Measurements from ENCODE around the gene EIF2A. TPM values are rescaled to one million over a fixed set of nuclear protein-coding genes. Genes with fewer than 3 reads are reported as not detected.

EIF2A gene
- total and polyA plus RNA-seq, 9 of the 15 experiments (the other 6 are each of a cell fraction or from before 2014, with no cell fraction given) = 106 to 192 (median 168) TPM

GRCh38 chr3:150545419-150546225, 965 bp upstream of the EIF2A start:
- H3K79me2 ChIP-seq (ENCODE audit: control insufficient read depth, insufficient read depth, low read length) = peaks cover 77% of the 10 kb centered on the region
- peak overlapping the region; percentile 75 for H2AFZ ChIP-seq (ENCODE audit: low read depth, low read length)
- no peaks in the 10 kb centered on the region for H3K9me1 ChIP-seq (ENCODE audit: control insufficient read depth, insufficient read depth, low read length)
- H3K9me3 ChIP-seq (replicated peaks; ENCODE audit: control insufficient read depth, insufficient read depth, low read depth, low read length) = no peaks in the 10 kb centered on the region
- H3K4me1 ChIP-seq (replicated peaks in 1 of 2; ENCODE audit: control insufficient read depth in 2 of 2, insufficient read depth in 2 of 2, low read length in 2 of 2) = peaks cover 4% of the 10 kb centered on the region in 2 experiments; a peak in 2 of 5 replicates
- ATAC-seq (peak; percentile 58), FAIRE-seq (no peak), DNase-seq (ENCODE audit: extremely low read depth in 1 of 4, low spot score in 3 of 4) (peak in 3 of 4 experiments; percentile 14 to 27 (median 24))
- in situ Hi-C loops (cut with MboI) (loop anchor here (25.0 kb wide), 1 partner anchor 317 kb away; no protein-coding TSS in a partner anchor), intact Hi-C loops (cut with micrococcal nuclease) (loop anchor here (1.0 kb wide), 2 partner anchors 32 to 55 kb away; no protein-coding TSS in a partner anchor)
- peaks cover 66% of the 10 kb centered on the region for H3K36me3 ChIP-seq (ENCODE audit: control insufficient read depth, insufficient read depth, low read length)
- POLR2A ChIA-PET = interaction anchor here (0.6 to 1.8 kb wide), 20 partner anchors 8 to 1085 kb away, joined by 3 to 10 read pairs (median 3); partner anchors contain the start of gene TSC22D2
- peak overlapping the region; percentile 95 for H3K27ac ChIP-seq (ENCODE audit: extremely low read depth, low read depth, low read length)
- no TSS peak for BruUV-seq (replicated peaks)
- peak overlapping the region; percentile 93 for H3K4me3 ChIP-seq
- peak overlapping the region; percentile 94 to 99 for H3K9ac ChIP-seq (ENCODE audit: insufficient read depth in 1 of 2, low read depth in 2 of 2, low read length in 2 of 2)
- H3K27me3 ChIP-seq (ENCODE audit: control insufficient read depth in 2 of 2, insufficient read depth in 2 of 2, low read length in 2 of 2) = no peaks in the 10 kb centered on the region
- peak overlapping the region; percentile 90 for H3K4me2 ChIP-seq (ENCODE audit: insufficient read depth, low read length)
- WGBS (ENCODE audit: insufficient coverage, low coverage, missing lambda C conversion rate) = 2% methylated on average over 48 of the region's 54 CpGs
- CTCF ChIA-PET (ENCODE audit: low intra/inter-chr PET ratio) = no interaction called here
- H4K20me1 ChIP-seq (replicated peaks; ENCODE audit: control insufficient read depth, insufficient read depth, low read length) = 0 out of 2 replicates have a peak, but pooled peaks cover 4% of the 10 kb centered on the region
- no peak for TF ChIP-seq PHF20 (IDR thresholded peaks at IDR 0.05; ENCODE audit: partially characterized antibody)
- TF ChIP-seq, protein P1, sequence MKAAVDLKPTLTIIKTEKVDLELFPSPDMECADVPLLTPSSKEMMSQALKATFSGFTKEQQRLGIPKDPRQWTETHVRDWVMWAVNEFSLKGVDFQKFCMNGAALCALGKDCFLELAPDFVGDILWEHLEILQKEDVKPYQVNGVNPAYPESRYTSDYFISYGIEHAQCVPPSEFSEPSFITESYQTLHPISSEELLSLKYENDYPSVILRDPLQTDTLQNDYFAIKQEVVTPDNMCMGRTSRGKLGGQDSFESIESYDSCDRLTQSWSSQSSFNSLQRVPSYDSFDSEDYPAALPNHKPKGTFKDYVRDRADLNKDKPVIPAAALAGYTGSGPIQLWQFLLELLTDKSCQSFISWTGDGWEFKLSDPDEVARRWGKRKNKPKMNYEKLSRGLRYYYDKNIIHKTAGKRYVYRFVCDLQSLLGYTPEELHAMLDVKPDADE (conservative IDR thresholded peaks at IDR 0.05; ENCODE audit: control insufficient read depth, low read depth, low read length) = peak; percentile 34; the same call in 1 of the 2 replicates
- TF ChIP-seq ZC3H4 (CRISPR knock-in tag; IDR thresholded peaks at IDR 0.05; ENCODE audit: borderline replicate concordance) = peak; percentile 84; the same call in 1 of the 2 replicates
- TF ChIP-seq IRF2 (CRISPR knock-in tag; IDR thresholded peaks at IDR 0.05) = 0 out of 2 replicates have a peak, but pooled peaks have one; percentile 48
- TF ChIP-seq, protein P2, sequence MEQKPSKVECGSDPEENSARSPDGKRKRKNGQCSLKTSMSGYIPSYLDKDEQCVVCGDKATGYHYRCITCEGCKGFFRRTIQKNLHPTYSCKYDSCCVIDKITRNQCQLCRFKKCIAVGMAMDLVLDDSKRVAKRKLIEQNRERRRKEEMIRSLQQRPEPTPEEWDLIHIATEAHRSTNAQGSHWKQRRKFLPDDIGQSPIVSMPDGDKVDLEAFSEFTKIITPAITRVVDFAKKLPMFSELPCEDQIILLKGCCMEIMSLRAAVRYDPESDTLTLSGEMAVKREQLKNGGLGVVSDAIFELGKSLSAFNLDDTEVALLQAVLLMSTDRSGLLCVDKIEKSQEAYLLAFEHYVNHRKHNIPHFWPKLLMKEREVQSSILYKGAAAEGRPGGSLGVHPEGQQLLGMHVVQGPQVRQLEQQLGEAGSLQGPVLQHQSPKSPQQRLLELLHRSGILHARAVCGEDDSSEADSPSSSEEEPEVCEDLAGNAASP (IDR thresholded peaks at IDR 0.05) = no peak
- 0 out of 2 replicates have a peak, but pooled peaks have one; percentile 48 for TF ChIP-seq ZNF124 (CRISPR knock-in tag; IDR thresholded peaks at IDR 0.05)
- TF ChIP-seq ZNF41 (CRISPR knock-in tag; conservative IDR thresholded peaks at IDR 0.05) = no peak
- no peak for TF ChIP-seq ZNF217 (CRISPR knock-in tag; IDR thresholded peaks at IDR 0.05)
- TF ChIP-seq YY1 (IDR thresholded peaks at IDR 0.05; ENCODE audit: borderline replicate concordance in 1 of 3, control insufficient read depth in 1 of 3, extremely low read depth in 1 of 3, insufficient read depth in 3 of 3, insufficient read length in 1 of 3, insufficient replicate concordance in 2 of 3, low read depth in 1 of 3, low read length in 2 of 3) = peak in 1 of 3 experiments; percentile 45
- TF ChIP-seq, protein P3, sequence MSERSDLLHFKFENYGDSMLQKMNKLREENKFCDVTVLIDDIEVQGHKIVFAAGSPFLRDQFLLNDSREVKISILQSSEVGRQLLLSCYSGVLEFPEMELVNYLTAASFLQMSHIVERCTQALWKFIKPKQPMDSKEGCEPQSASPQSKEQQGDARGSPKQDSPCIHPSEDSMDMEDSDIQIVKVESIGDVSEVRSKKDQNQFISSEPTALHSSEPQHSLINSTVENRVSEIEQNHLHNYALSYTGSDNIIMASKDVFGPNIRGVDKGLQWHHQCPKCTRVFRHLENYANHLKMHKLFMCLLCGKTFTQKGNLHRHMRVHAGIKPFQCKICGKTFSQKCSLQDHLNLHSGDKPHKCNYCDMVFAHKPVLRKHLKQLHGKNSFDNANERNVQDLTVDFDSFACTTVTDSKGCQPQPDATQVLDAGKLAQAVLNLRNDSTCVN (CRISPR knock-in tag; IDR thresholded peaks at IDR 0.05) = 0 out of 2 replicates have a peak, but pooled peaks have one; percentile 8
- TF ChIP-seq NR4A1 (CRISPR knock-in tag; IDR thresholded peaks at IDR 0.05) = 0 out of 2 replicates have a peak, but pooled peaks have one; percentile 48
- TF ChIP-seq NR4A1 (tag; IDR thresholded peaks at IDR 0.05) = no peak
- TF ChIP-seq STAT5A (IDR thresholded peaks at IDR 0.05; ENCODE audit: borderline replicate concordance, low read length) = no peak
- TF ChIP-seq SOX6 (IDR thresholded peaks at IDR 0.05) = no peak
- TF ChIP-seq RBM22 (IDR thresholded peaks at IDR 0.05; ENCODE audit: low read depth, low read length, poor library complexity, severe bottlenecking) = peak; percentile 93
- TF ChIP-seq ZNF239 (CRISPR knock-in tag; IDR thresholded peaks at IDR 0.05) = no peak
- no peak for TF ChIP-seq PTRF (tag; IDR thresholded peaks at IDR 0.05)
